Kidney (tissue), 14 donors: ENCODE results near the gene PIM1. TPM values are rescaled to one million over a fixed set of nuclear protein-coding genes. Genes with fewer than 3 reads are reported as not detected.

Experiments used
- DNase-seq, 5 donors: peaks; one replicate each; pipeline ENCODE4 v3.0.0-alpha.2; 2013 to 2020
- FAIRE-seq: peaks from 2 replicates; lab custom pipeline; 2012; peaks lifted over from hg19 to GRCh38; lab: Jason Lieb, UNC
- H3K27ac ChIP-seq, 2 donors: one replicate each; pipeline ENCODE4 v1.7.0; 2013; ENCODE audit warnings: low read depth in 2 of 2, low read length in 2 of 2, inconsistent platforms in 1 of 2
- H3K27me3 ChIP-seq: one replicate; pipeline ENCODE4 v1.7.1; 2013; ENCODE audit warnings: low read length, inconsistent platforms; ENCODE audit not compliant: control insufficient read depth, insufficient read depth
- H3K36me3 ChIP-seq, 3 donors: one replicate each; pipeline versions ENCODE4 v1.7.0 to v1.7.1; 2013; ENCODE audit warnings: low read length in 3 of 3, control low read depth in 1 of 3, inconsistent platforms in 1 of 3; ENCODE audit not compliant: insufficient read depth in 3 of 3, control insufficient read depth in 2 of 3
- H3K4me1 ChIP-seq, 3 donors: one replicate each; pipeline versions ENCODE4 v1.7.0 to v1.7.1; 2013; ENCODE audit warnings: low read length in 3 of 3, inconsistent platforms in 1 of 3, low read depth in 1 of 3; ENCODE audit not compliant: control insufficient read depth in 2 of 3, insufficient read depth in 2 of 3
- H3K4me3 ChIP-seq, 3 donors: one replicate each; pipeline versions ENCODE4 v1.7.0 to v1.8.1; 2013; ENCODE audit warnings: low read length in 3 of 3, control low read depth in 1 of 3, inconsistent platforms in 1 of 3
- H3K9ac ChIP-seq, 3 donors: one replicate each; pipeline versions ENCODE4 v1.7.0 to v1.7.1; 2013; ENCODE audit warnings: low read length in 3 of 3, control low read depth in 1 of 3, inconsistent platforms in 1 of 3
- H3K9me3 ChIP-seq, 3 donors: one replicate each; pipeline versions ENCODE4 v1.7.0 to v1.7.1; 2013; ENCODE audit warnings: low read length in 3 of 3, control low read depth in 1 of 3, inconsistent platforms in 1 of 3; ENCODE audit not compliant: control insufficient read depth in 2 of 3, insufficient read depth in 1 of 3
- CTCF ChIP-seq: IDR thresholded peaks from 3 replicates; pipeline ENCODE4 v1.5.1; 2012; ENCODE audit warnings: mild to moderate bottlenecking, moderate library complexity, borderline replicate concordance; ENCODE audit not compliant: insufficient read depth; ENCODE audit errors: extremely low read depth
- intact Hi-C: fragments of 100-400 bp; cut with DNase I; formaldehyde crosslinking; loops from one replicate; pipeline ENCODE4 v1.11.1; 2022
- polyA plus RNA-seq: library from polyadenylated mRNA; stranded (reverse); fragments of 350-450 nt; fragmentation: Illumina TruSeq; extraction: RNeasy Lipid Tissue Mini Kit (QIAGEN cat#74804); gene quantifications from one replicate; pipeline ENCODE4 v1.2.3, GENCODE V29; 2014; ENCODE audit warnings: low read depth, low replicate concordance; ENCODE audit not compliant: insufficient read depth
- total RNA-seq: library from RNA; stranded (reverse); fragmentation: NEBNext Ultra II Directional; extraction: Animal tissue kit (Norgen Biotek cat#: 25700); gene quantifications from one replicate; pipeline ENCODE4 v1.2.1, GENCODE V29; 2021
- donor health status: control.
- donor health status: control.
- donor health status: control.
- donor health status: control.
- donor health status: control.
- donor health status: DM: yes; HTN: yes; CAD: no.
- donor health status: Normal renal cell carcinoma (clear cell type).

Gene PIM1
- total and polyA plus RNA-seq, 2 donors from 2014 or later, result 19.1 to 30.4 TPM

- DNase-seq (no peak), FAIRE-seq (no peak)
- Histone ChIP-seq H3K27ac (peak overlapping the region in 1 of 2 donors; percentile 72), H3K9me3 (no peaks in the 10 kb centered on the region), H3K36me3 (no peaks in the 10 kb centered on the region), H3K27me3 (no peaks in the 10 kb centered on the region), H3K4me3 (no peak overlapping the region), H3K9ac (no peak overlapping the region), H3K4me1 (peaks cover 0 to 29% (median 20%) of the 10 kb centered on the region in 3 donors)
- TF ChIP-seq CTCF, result no peak
- intact Hi-C loops, result no loop called here
Observed at GRCh38 chr6:37135835-37136694, 33.9 kb upstream of the PIM1 start.

- H3K9me3 ChIP-seq, result no peaks in the 10 kb centered on the region
- no peak for TF ChIP-seq CTCF
- H3K9ac ChIP-seq, result peak overlapping the region in 1 of 3 donors; percentile 42
- no peaks in the 10 kb centered on the region for H3K36me3 ChIP-seq
- peak overlapping the region; percentile 72 to 87 for H3K27ac ChIP-seq
- intact Hi-C loops, result no loop called here
- no peak for FAIRE-seq
- H3K4me1 ChIP-seq, result peaks cover 5 to 22% (median 18%) of the 10 kb centered on the region in 3 donors
- peak overlapping the region in 1 of 3 donors; percentile 16 for H3K4me3 ChIP-seq
- H3K27me3 ChIP-seq, result no peaks in the 10 kb centered on the region
- DNase-seq, result no peak
Observed at GRCh38 chr6:37136821-37137200, 33.1 kb upstream of the PIM1 start.

- H3K4me3 ChIP-seq, result peak overlapping the region in 2 of 3 donors; percentile 14 to 47
- peak overlapping the region in 1 of 3 donors; percentile 42 for H3K9ac ChIP-seq
- H3K27me3 ChIP-seq, result no peaks in the 10 kb centered on the region
- peaks cover 10 to 23% (median 22%) of the 10 kb centered on the region in 3 donors for H3K4me1 ChIP-seq
- DNase-seq, result peak in 4 of 5 donors; percentile 90 to 98 (median 95)
- intact Hi-C loops, result no loop called here
- no peaks in the 10 kb centered on the region for H3K36me3 ChIP-seq
- FAIRE-seq, result no peak
- no peak for TF ChIP-seq CTCF
- H3K9me3 ChIP-seq, result no peaks in the 10 kb centered on the region
- peak overlapping the region; percentile 72 to 87 for H3K27ac ChIP-seq
Observed at GRCh38 chr6:37137201-37138090, 32.5 kb upstream of the PIM1 start.
